ENCODE results near the gene PPP4C. TPM values are rescaled to one million over a fixed set of nuclear protein-coding genes. Genes with fewer than 3 reads are reported as not detected.

The PPP4C gene
- total RNA-seq, 1 experiment from 2014 or later, result 163 TPM

- Mint-ChIP-seq H3K4me1 (peaks cover 2 to 5% of the 10 kb centered on the region in 2 experiments), H3K9me3 (no peaks in the 10 kb centered on the region), H3K4me3 (no peak overlapping the region), H3K27ac (no peak overlapping the region; a peak in 3 of 7 replicates), H3K27me3 (ENCODE audit: low read depth) (no peaks in the 10 kb centered on the region; the same call in 1 of the 2 replicates), H3K36me3 (ENCODE audit: insufficient read depth in 1 of 3, low read depth in 3 of 3) (peaks cover 0 to 20% (median 10%) of the 10 kb centered on the region in 3 experiments; a peak in 4 of 7 replicates)
- Histone ChIP-seq H2BK5ac (ENCODE audit: insufficient read length, low read length) (no peak overlapping the region), H2AK5ac (ENCODE audit: insufficient read length, low read length) (no peak overlapping the region), H3K18ac (ENCODE audit: insufficient read length, low read depth, low read length) (no peak overlapping the region), H3K4ac (ENCODE audit: low read depth, low read length) (no peak overlapping the region), H4K20me1 (ENCODE audit: control insufficient read depth, insufficient read depth, insufficient read length) (no peaks in the 10 kb centered on the region), H3K14ac (ENCODE audit: insufficient read depth, low read length) (no peak overlapping the region), H3K56ac (ENCODE audit: insufficient read length, low read depth, low read length) (no peak overlapping the region), H4K5ac (ENCODE audit: insufficient read length, low read depth, low read length) (no peak overlapping the region), H4K8ac (replicated peaks; ENCODE audit: insufficient read length, low read depth, low read length) (no peak overlapping the region), H3K9me3 (ENCODE audit: control insufficient read depth, low read depth, low read length) (no peaks in the 10 kb centered on the region), H2BK15ac (ENCODE audit: low read depth, low read length) (no peak overlapping the region), H3T11ph (ENCODE audit: low read length) (no peak overlapping the region), H3K4me2 (ENCODE audit: insufficient read depth, insufficient read length, low read length) (no peak overlapping the region), H3K4me1 (ENCODE audit: insufficient read depth, low read length) (no peaks in the 10 kb centered on the region), H2BK20ac (ENCODE audit: low read depth, low read length, poor library complexity, severe bottlenecking) (no peak overlapping the region), H4K91ac (ENCODE audit: insufficient read length, low read depth, low read length) (no peak overlapping the region), H3K23me2 (ENCODE audit: insufficient read length, low read depth, low read length, poor library complexity, severe bottlenecking) (no peaks in the 10 kb centered on the region), H2BK12ac (ENCODE audit: insufficient read length, low read depth, low read length) (no peak overlapping the region), H3K27me3 (ENCODE audit: insufficient read depth, low read length) (no peaks in the 10 kb centered on the region), H3K9ac (ENCODE audit: extremely low read depth, insufficient read length, low read length) (no peak overlapping the region), H3K79me1 (ENCODE audit: insufficient read depth, low read depth, low read length, poor library complexity, severe bottlenecking) (no peaks in the 10 kb centered on the region), H3K27ac (ENCODE audit: insufficient read length, low read depth, low read length) (no peak overlapping the region), H3K79me2 (ENCODE audit: insufficient read depth, low read length) (no peaks in the 10 kb centered on the region), H2BK120ac (ENCODE audit: low read depth, low read length, poor library complexity, severe bottlenecking) (no peak overlapping the region), H3K23ac (ENCODE audit: insufficient read length, low read depth, low read length) (no peak overlapping the region), H2AFZ (ENCODE audit: low read length) (no peak overlapping the region)
- peak; percentile 85 for TF ChIP-seq CTCF (conservative IDR thresholded peaks at IDR 0.05)
- WGBS (ENCODE audit: extremely low coverage, insufficient read length, low lambda C conversion rate), result no CpG with 5 or more reads among the region's 29 CpGs
- peak; percentile 86 for DNase-seq
These were observed 36.6 kb downstream of the PPP4C start for GRCh38 chr16:30112197-30113030.
